Left colon (tissue), 2 donors: ENCODE measurements around the gene OR2T27. TPM values are rescaled to one million over a fixed set of nuclear protein-coding genes. Genes with fewer than 3 reads are reported as not detected.
"Not testable (repeated sequence)": the region's sequence is repeated elsewhere in the genome, so short reads cannot be mapped to it uniquely, and the experiment has no call there.

Source experiments
- ATAC-seq: fragments of 200-7000 bp; cut with Tn5 transposase; one replicate; pipeline ENCODE4 v1.9.1; 2020; ENCODE audit warnings: mild to moderate bottlenecking, moderate library complexity
- DNase-seq, 2 donors: peaks; one replicate each; pipeline ENCODE4 v3.0.0-alpha.2; 2020
- intact Hi-C, 2 donors: fragments of 100-400 bp; cut with DNase I in 1 of 2; cut with micrococcal nuclease in 1 of 2; formaldehyde crosslinking; loops; one replicate each; pipeline versions ENCODE4 v1.11.2 to v1.14.0; 2022; cut with DNase I, micrococcal nuclease
- long read RNA-seq: library from polyadenylated mRNA; unstranded; transcript quantifications from one replicate; pipeline ENCODE4 v2.0.0, GENCODE V29; 2021
- total RNA-seq, 2 donors: library from RNA; stranded (reverse); fragmentation: NEBNext Ultra II Directional; extraction: Animal tissue kit (Norgen Biotek cat#: 25700); gene quantifications; one replicate each; pipeline ENCODE4 v1.2.1, GENCODE V29; 2021
- donor health status: DM: no; HTN: no; CAD: no.
- donor health status: DM: yes; HTN: yes; CAD: no.

Gene OR2T27
- total RNA-seq: not detected
- long read RNA-seq: 0 reads

- DNase-seq, intact Hi-C loops, ATAC-seq: not testable (repeated sequence)
These were observed at the start of gene OR2T27 for GRCh38 chr1:248655354-248655753. TSS of gene OR2T27 (minus strand) at chr1:248655528. CDS start at chr1:248650884, 4,644 bp downstream.

GRCh38 chr1:248704606-248705005 is 49.3 kb upstream of the OR2T27 start:
- intact Hi-C loops: no loop called here
- peak; percentile 15 for ATAC-seq
- DNase-seq: no peak

- DNase-seq (no peak), ATAC-seq (no peak)
- intact Hi-C loops: no loop called here
These were observed 48.3 kb upstream of the OR2T27 start for GRCh38 chr1:248703674-248704073.

GRCh38 chr1:248702714-248703113 is 47.4 kb upstream of the OR2T27 start, which contains the start of gene OR14I1:
TSS of gene OR14I1 (minus strand) at chr1:248702766.
- intact Hi-C loops: no loop called here
- no peak for ATAC-seq

GRCh38 chr1:248699099-248699498 is 43.8 kb upstream of the OR2T27 start:
- intact Hi-C loops: no loop called here
- DNase-seq (no peak), ATAC-seq (no peak)

More at GRCh38 chr1:248702714-248703113, 47.4 kb upstream of the OR2T27 start, which contains the start of gene OR14I1:
- no peak for DNase-seq

- ATAC-seq (peak; percentile 90), DNase-seq (peak in 1 of 2 donors; percentile 16)
- intact Hi-C loops: no loop called here
These were observed 42.6 kb upstream of the OR2T27 start for GRCh38 chr1:248697907-248698306.

GRCh38 chr1:248696774-248697173 is 41.4 kb upstream of the OR2T27 start:
- ATAC-seq: no peak
- DNase-seq: no peak
- intact Hi-C loops: no loop called here

GRCh38 chr1:248696261-248696660 is 40.9 kb upstream of the OR2T27 start:
- peak; percentile 91 for ATAC-seq
- peak in 1 of 2 donors; percentile 40 for DNase-seq
- intact Hi-C loops: no loop called here

GRCh38 chr1:248695451-248696132 is 40.3 kb upstream of the OR2T27 start:
- ATAC-seq (no peak), DNase-seq (no peak)
- intact Hi-C loops: no loop called here

- DNase-seq: no peak
- ATAC-seq: no peak
- intact Hi-C loops: no loop called here
These were observed 36.3 kb upstream of the OR2T27 start for GRCh38 chr1:248691567-248692155.

GRCh38 chr1:248688527-248689298 is 33.4 kb upstream of the OR2T27 start:
- intact Hi-C loops: no loop called here
- DNase-seq (no peak), ATAC-seq (no peak)

GRCh38 chr1:248686815-248687214 is 31.5 kb upstream of the OR2T27 start:
- ATAC-seq (peak; percentile 74), DNase-seq (no peak)
- intact Hi-C loops: no loop called here

GRCh38 chr1:248681651-248682050 is 26.3 kb upstream of the OR2T27 start:
- intact Hi-C loops: no loop called here
- ATAC-seq (no peak), DNase-seq (no peak)

GRCh38 chr1:248670003-248670402 is 14.7 kb upstream of the OR2T27 start:
- DNase-seq (no peak), ATAC-seq (no peak)
- intact Hi-C loops: no loop called here

- ATAC-seq, DNase-seq, intact Hi-C loops: not testable (repeated sequence)
These were observed 8.4 kb upstream of the OR2T27 start for GRCh38 chr1:248663453-248664328.

GRCh38 chr1:248656797-248657196 is 1.5 kb upstream of the OR2T27 start:
- DNase-seq, ATAC-seq, intact Hi-C loops: not testable (repeated sequence)

GRCh38 chr1:248648770-248649536 is 6.4 kb downstream of the OR2T27 start:
- intact Hi-C loops: loop anchor here in 1 of 2 donors (5.0 kb wide), 1 partner anchor 207 kb away; no protein-coding TSS in a partner anchor
- ATAC-seq, DNase-seq: not testable (repeated sequence)

- not testable (repeated sequence) for DNase-seq, ATAC-seq
- intact Hi-C loops: loop anchor here in 1 of 2 donors (5.0 kb wide), 1 partner anchor 203 kb away; no protein-coding TSS in a partner anchor
These were observed 10.2 kb downstream of the OR2T27 start, which contains the start of gene OR2T35 for GRCh38 chr1:248645178-248645577. TSS of gene OR2T35 (minus strand) at chr1:248645278. CDS start at chr1:248639258, 6,020 bp downstream.
